Ovary (tissue), 9 donors: ENCODE measurements around the gene GLYR1. TPM values are rescaled to one million over a fixed set of nuclear protein-coding genes. Genes with fewer than 3 reads are reported as not detected.

Experiments used
- DNase-seq, 5 donors: peaks; one replicate each; pipeline ENCODE4 v3.0.0-alpha.2; 2019 to 2020
- H3K27ac ChIP-seq, 2 donors: fragments of 200-600 bp; one replicate each; pipeline versions ENCODE4 v1.5.1 to v1.8.0; 2019 to 2022
- H3K27me3 ChIP-seq: fragments of 200-600 bp; one replicate; pipeline ENCODE4 v1.8.0; 2022
- H3K36me3 ChIP-seq: fragments of 200-600 bp; sonication (generic); one replicate; pipeline ENCODE4 v1.5.1; 2019
- H3K4me1 ChIP-seq: one replicate; pipeline ENCODE4 v1.8.1; 2013; ENCODE audit warnings: mild to moderate bottlenecking, moderate library complexity; ENCODE audit not compliant: insufficient read depth
- H3K4me3 ChIP-seq: fragments of 200-600 bp; sonication (generic); one replicate; pipeline ENCODE4 v1.5.1; 2017
- H3K9me3 ChIP-seq, 2 donors: fragments of 200-600 bp in 1 of 2; sonication (generic) in 1 of 2; one replicate each; pipeline versions ENCODE4 v1.5.1 to v1.8.1; 2013 to 2019; ENCODE audit warnings: mild to moderate bottlenecking in 1 of 2, moderate library complexity in 1 of 2
- CTCF ChIP-seq, 3 donors: fragments of 450-650 bp in 2 of 3; fragments of 200-600 bp in 1 of 3; IDR thresholded peaks; one replicate each; pipeline versions ENCODE4 v1.5.1 to v1.8.0; 2016 to 2022; ENCODE audit warnings: antibody characterized with exemption in 3 of 3, mild to moderate bottlenecking in 1 of 3
- EP300 ChIP-seq: sonication (generic); formaldehyde crosslinking; IDR thresholded peaks from one replicate; pipeline ENCODE4 v1.6.1; 2017; ENCODE audit warnings: antibody characterized with exemption
- POLR2A ChIP-seq: fragments of 450-650 bp; IDR thresholded peaks from one replicate; pipeline ENCODE4 v1.6.1; 2017; ENCODE audit warnings: antibody characterized with exemption, mild to moderate bottlenecking, moderate library complexity
- WGBS, 3 donors: extraction: QIAGEN DNeasy Blood & Tissue Kit in 1 of 3; methylation state at CpG; one replicate each; pipeline versions ENCODE4 v1.1.5 to v1.1.7; 2013 to 2017; 5-methylcytosine and 5-hydroxymethylcytosine counted together
- intact Hi-C, 4 donors: fragments of 100-400 bp; cut with DNase I; formaldehyde crosslinking; loops; one replicate each; pipeline versions ENCODE4 v1.11.0 to v1.15.1; 2022 to 2023
- polyA plus RNA-seq, 2 donors: library from polyadenylated mRNA; stranded (reverse); fragments of 200-250 nt in 1 of 2; fragments of 350-450 nt in 1 of 2; fragmentation: Illumina TruSeq in 1 of 2; extraction: RNeasy Lipid Tissue Mini Kit (QIAGEN cat#74804) in 1 of 2; gene quantifications; one replicate each; pipeline ENCODE4 v1.2.3, GENCODE V29; 2013 to 2014
- total RNA-seq, 7 donors: library from RNA; depleted of rRNA in 2 of 7; stranded (reverse); fragments of >200 nt in 2 of 7; fragmentation: NEBNext Ultra II Directional in 3 of 7; extraction: Animal tissue kit (Norgen Biotek cat#: 25700) in 3 of 7; gene quantifications; one replicate each; pipeline versions ENCODE4 v1.1.0 to v1.2.4, GENCODE V29; 2016 to 2023
- donor health status: DM: no; HTN: no; CAD: no; lungs with moderate emphysema.
- donor health status: DM: no; HTN: no; CAD: no.
- donor health status: Bipolar disorder and iron deficiency.
- donor health status: DM: yes; HTN: yes; CAD: no.
- donor health status: DM: no; HTN: no; CAD: no.
- donor health status: DM: yes; HTN: yes; CAD: no.

GLYR1 gene
- total and polyA plus RNA-seq, 9 donors = 30.3 to 79.5 (median 69.7) TPM

- peak; percentile 83 for TF ChIP-seq POLR2A
- peak in 1 of 3 donors; percentile 5 for TF ChIP-seq CTCF (IDR thresholded peaks at IDR 0.05)
- TF ChIP-seq EP300 = no peak
- no peaks in the 10 kb centered on the region for H3K9me3 ChIP-seq
- peak; percentile 95 to 99 (median 95) for DNase-seq
- no peaks in the 10 kb centered on the region for H3K36me3 ChIP-seq
- peak overlapping the region; percentile 46 for H3K4me3 ChIP-seq
- no peaks in the 10 kb centered on the region for H3K27me3 ChIP-seq
- H3K4me1 ChIP-seq = peaks cover 2% of the 10 kb centered on the region
- 2 to 3% (median 2%) methylated on average over 33 to 48 of the region's 48 CpGs for WGBS, 3 donors
- peak overlapping the region; percentile 5 to 77 for H3K27ac ChIP-seq
- intact Hi-C loops = no loop called here
Measured at GRCh38 chr16:4768549-4769305, 78.4 kb downstream of the GLYR1 start.

GRCh38 chr16:4767872-4768548 lies 79.1 kb downstream of the GLYR1 start:
- Histone ChIP-seq H3K27ac (peak overlapping the region in 1 of 2 donors; percentile 77), H3K4me1 (peaks cover 2% of the 10 kb centered on the region), H3K4me3 (peak overlapping the region; percentile 99), H3K9me3 (no peaks in the 10 kb centered on the region), H3K27me3 (no peaks in the 10 kb centered on the region), H3K36me3 (no peaks in the 10 kb centered on the region)
- 28 to 48% (median 44%) methylated on average over 17 of the region's 17 CpGs for WGBS, 3 donors
- peak; percentile 35 to 50 (median 47) for DNase-seq
- TF ChIP-seq CTCF (IDR thresholded peaks at IDR 0.05) (peak in 1 of 3 donors; percentile 6), POLR2A (no peak)
- intact Hi-C loops = no loop called here

- no peaks in the 10 kb centered on the region for H3K9me3 ChIP-seq
- TF ChIP-seq CTCF (IDR thresholded peaks at IDR 0.05) = no peak
- TF ChIP-seq POLR2A = no peak
- no peak for TF ChIP-seq EP300
- peaks cover 2% of the 10 kb centered on the region for H3K4me1 ChIP-seq
- DNase-seq = peak; percentile 97 to 99 (median 98)
- H3K27me3 ChIP-seq = no peaks in the 10 kb centered on the region
- intact Hi-C loops = no loop called here
- 2 to 6% (median 4%) methylated on average over 33 to 72 of the region's 72 CpGs for WGBS, 3 donors
- no peaks in the 10 kb centered on the region for H3K36me3 ChIP-seq
- peak within 1 kb of the TSS in 1 of 2 donors; percentile 77 for H3K27ac ChIP-seq
- peak within 1 kb of the TSS; percentile 99 for H3K4me3 ChIP-seq
Measured at GRCh38 chr16:4766875-4767628, 80.0 kb downstream of the GLYR1 start, which contains the start of gene ZNF500. TSS of gene ZNF500 (minus strand) at chr16:4767162. CDS start at chr16:4765978, 1,184 bp downstream.
